HepG2 (cell line): Measurements from ENCODE around the gene PRPF38B. TPM values are rescaled to one million over a fixed set of nuclear protein-coding genes. Genes with fewer than 3 reads are reported as not detected.

Source experiments
- ATAC-seq: fragments of 200-7000 bp; cut with Tn5 transposase; 3 replicates; pipeline ENCODE4 v1.9.1; 2020; ENCODE audit warnings: mild to moderate bottlenecking, moderate library complexity
- BruUV-seq: library from RNA; stranded (reverse); fragments of 400-500 nt; replicated peaks from 2 replicates; lab custom pipeline; 2021; lab: Mats Ljungman, UMichigan
- CTCF ChIA-PET: fragments of 300-600 bp; formaldehyde crosslinking; extraction: SDS; loops from one replicate; lab custom pipeline; 2021; ENCODE audit warnings: low total read pairs, inconsistent platforms, low intra/inter-chr PET ratio; lab: Yijun Ruan, JAX
- POLR2A ChIA-PET: fragments of 350-600 bp; sonication (Branson Sonifier 250); formaldehyde crosslinking; loops from one replicate; lab custom pipeline; 2020; ENCODE audit warnings: antibody characterized with exemption, inconsistent platforms; lab: Yijun Ruan, JAX
- DNase-seq: peaks from one replicate; pipeline ENCODE4 v3.0.0-alpha.2; 2015; ENCODE audit warnings: low spot score
- FAIRE-seq: peaks from 3 replicates; lab custom pipeline; 2011; peaks lifted over from hg19 to GRCh38; lab: Jason Lieb, UNC
- H2AFZ ChIP-seq: one replicate; pipeline ENCODE4 v1.6.1; 2011; ENCODE audit warnings: low read length, inconsistent platforms
- H3K27ac ChIP-seq: fragments of 300-600 bp; 3 replicates; pipeline ENCODE4 v1.8.0; 2011; ENCODE audit warnings: mixed run types, mild to moderate bottlenecking, mixed read lengths, low read length, inconsistent platforms; ENCODE audit not compliant: insufficient read depth; ENCODE audit errors: extremely low read length
- H3K27me3 ChIP-seq, 2 experiments: fragments of 200-600 bp in 1 of 2; 2 replicates in 1 of 2; 3 replicates in 1 of 2; pipeline versions ENCODE4 v1.6.0 to v1.8.0; 2011; ENCODE audit warnings: low read length in 2 of 2, mild to moderate bottlenecking in 2 of 2, moderate library complexity in 2 of 2, inconsistent platforms in 1 of 2; ENCODE audit not compliant: insufficient read depth in 2 of 2, control insufficient read depth in 1 of 2
- H3K36me3 ChIP-seq, 2 experiments: fragments of 200-600 bp in 1 of 2; replicated peaks in 1 of 2; 2 replicates in 1 of 2; 3 replicates in 1 of 2; pipeline versions ENCODE4 v1.5.1 to v1.8.0; 2011; ENCODE audit warnings: low read length in 2 of 2, inconsistent platforms in 1 of 2; ENCODE audit not compliant: insufficient read depth in 2 of 2, control insufficient read depth in 1 of 2
- H3K4me1 ChIP-seq: 2 replicates; pipeline ENCODE4 v1.5.1; 2012; ENCODE audit warnings: low read length, inconsistent platforms; ENCODE audit not compliant: insufficient read depth
- H3K4me2 ChIP-seq: 2 replicates; pipeline ENCODE4 v1.6.0; 2011; ENCODE audit warnings: low read depth, low read length, inconsistent platforms
- H3K4me3 ChIP-seq, 3 experiments: fragments of 200-600 bp in 1 of 3; sonication (generic), shearing (Covaris generic) in 1 of 3; replicated peaks in 1 of 3; 2 replicates each; pipeline ENCODE4 v1.5.1; 2011 to 2016; ENCODE audit warnings: low read length in 3 of 3, inconsistent platforms in 2 of 3, low read depth in 2 of 3, mild to moderate bottlenecking in 2 of 3, control low read depth in 1 of 3, mixed read lengths in 1 of 3; ENCODE audit not compliant: insufficient read depth in 1 of 3
- H3K79me2 ChIP-seq: one replicate; pipeline ENCODE4 v1.6.1; 2011; ENCODE audit warnings: low read length, inconsistent platforms; ENCODE audit not compliant: insufficient read depth
- H3K9ac ChIP-seq: 2 replicates; pipeline ENCODE4 v1.6.0; 2011; ENCODE audit warnings: mild to moderate bottlenecking, low read depth, low read length, inconsistent platforms; ENCODE audit not compliant: insufficient read depth
- H3K9me3 ChIP-seq: 2 replicates; pipeline ENCODE4 v1.5.1; 2012; ENCODE audit warnings: mild to moderate bottlenecking, low read length
- H4K20me1 ChIP-seq: 2 replicates; pipeline ENCODE4 v1.6.0; 2011; ENCODE audit warnings: inconsistent platforms, mild to moderate bottlenecking, low read length, moderate library complexity; ENCODE audit not compliant: insufficient read depth
- HHEX ChIP-seq: IDR thresholded peaks from 2 replicates; pipeline ENCODE4 v1.6.1; 2016; ENCODE audit warnings: control low read depth
- NFE2 ChIP-seq: sonication (generic); formaldehyde crosslinking; IDR thresholded peaks from 2 replicates; pipeline ENCODE4 v1.4.0; 2020; ENCODE audit warnings: missing genetic modification reagents
- U2AF2 ChIP-seq: fragments of 200-400 bp; formaldehyde crosslinking; IDR thresholded peaks from 2 replicates; pipeline ENCODE4 v1.6.1; 2017; ENCODE audit warnings: low read depth, mild to moderate bottlenecking, low read length
- ZBTB20 ChIP-seq: sonication (generic); formaldehyde crosslinking; IDR thresholded peaks from 2 replicates; pipeline ENCODE4 v1.8.1; 2023; ENCODE audit warnings: missing genetic modification reagents, low read depth, mild to moderate bottlenecking, borderline replicate concordance
- ZFYVE20 ChIP-seq: sonication (generic); formaldehyde crosslinking; IDR thresholded peaks from 2 replicates; pipeline ENCODE4 v1.8.0; 2023; ENCODE audit warnings: low read depth, mild to moderate bottlenecking, moderate library complexity, missing genetic modification reagents, borderline replicate concordance
- ZNF224 ChIP-seq: sonication (generic); formaldehyde crosslinking; IDR thresholded peaks from 2 replicates; pipeline ENCODE4 v1.5.0; 2020; ENCODE audit warnings: mild to moderate bottlenecking, missing genetic modification reagents
- ZNF225 ChIP-seq: sonication (generic); formaldehyde crosslinking; IDR thresholded peaks from 2 replicates; pipeline ENCODE4 v1.4.0; 2020; ENCODE audit warnings: mild to moderate bottlenecking, missing genetic modification reagents
- ZNF550 ChIP-seq: sonication (generic); formaldehyde crosslinking; IDR thresholded peaks from 2 replicates; pipeline ENCODE4 v1.4.0; 2020; ENCODE audit warnings: mild to moderate bottlenecking, missing genetic modification reagents, borderline replicate concordance
- ZNF607 ChIP-seq: sonication (generic); formaldehyde crosslinking; IDR thresholded peaks from 2 replicates; pipeline ENCODE4 v1.5.1; 2020; ENCODE audit warnings: missing genetic modification reagents, mild to moderate bottlenecking, borderline replicate concordance
- ZNF615 ChIP-seq: sonication (generic); formaldehyde crosslinking; IDR thresholded peaks from 2 replicates; pipeline ENCODE4 v1.5.0; 2020; ENCODE audit warnings: mild to moderate bottlenecking, missing genetic modification reagents, borderline replicate concordance
- ZNF775 ChIP-seq: sonication (generic); formaldehyde crosslinking; IDR thresholded peaks from 2 replicates; pipeline ENCODE4 v1.4.0; 2020; ENCODE audit warnings: missing genetic modification reagents, mild to moderate bottlenecking, moderate library complexity, borderline replicate concordance
- ZNF792 ChIP-seq: IDR thresholded peaks from 2 replicates; pipeline ENCODE4 v1.6.1; 2016
- ZSCAN21 ChIP-seq: sonication (generic); formaldehyde crosslinking; IDR thresholded peaks from 2 replicates; pipeline ENCODE4 v1.8.0; 2022; ENCODE audit warnings: mild to moderate bottlenecking, missing genetic modification reagents, moderate library complexity, borderline replicate concordance
- in situ Hi-C: cut with HindIII; loops from 2 replicates; pipeline ENCODE4 v1.10.0; 2017; ENCODE audit warnings: low pct_unique_long_range_greater_than_20kb; ENCODE audit not compliant: extremely low pct_ligation_motif_present
- intact Hi-C: fragments of 100-400 bp; cut with micrococcal nuclease; formaldehyde crosslinking; loops from one replicate; pipeline ENCODE4 v1.10.0; 2022; ENCODE audit not compliant: unreplicated experiment
- polyA plus RNA-seq, 8 experiments: library from polyadenylated mRNA; depleted of rRNA in 3 of 8; stranded (reverse) in 7 of 8; unstranded in 1 of 8; fragments of >200 nt; fragmentation: Illumina TruSeq in 4 of 8; extraction: Trizol in 4 of 8; gene quantifications; 2 replicates each; pipeline versions ENCODE4 v1.2.1 to v1.2.3, GENCODE V29; 2011 to 2016; ENCODE audit warnings: low read depth in 4 of 8, missing spikeins in 1 of 8, mixed read lengths in 1 of 8; ENCODE audit not compliant: insufficient read depth in 1 of 8
- total RNA-seq, 5 experiments: library from RNA; depleted of rRNA; stranded (reverse); fragments of >200 nt; fragmentation: Illumina TruSeq; extraction: Trizol; gene quantifications; 2 replicates each; pipeline ENCODE4 v1.2.3, GENCODE V29; 2016; ENCODE audit warnings: low read depth in 1 of 5
- TF ChIP-seq, protein P1 (sequence below): sonication (generic); formaldehyde crosslinking; IDR thresholded peaks from 2 replicates; pipeline ENCODE4 v1.4.0; 2020; ENCODE audit warnings: low read depth, mild to moderate bottlenecking, missing genetic modification reagents

PRPF38B gene
- total and polyA plus RNA-seq, 2 of the 13 experiments (the other 11 are each of a cell fraction or from before 2014, with no cell fraction given), result 25.7 to 29.7 TPM

DNA sequence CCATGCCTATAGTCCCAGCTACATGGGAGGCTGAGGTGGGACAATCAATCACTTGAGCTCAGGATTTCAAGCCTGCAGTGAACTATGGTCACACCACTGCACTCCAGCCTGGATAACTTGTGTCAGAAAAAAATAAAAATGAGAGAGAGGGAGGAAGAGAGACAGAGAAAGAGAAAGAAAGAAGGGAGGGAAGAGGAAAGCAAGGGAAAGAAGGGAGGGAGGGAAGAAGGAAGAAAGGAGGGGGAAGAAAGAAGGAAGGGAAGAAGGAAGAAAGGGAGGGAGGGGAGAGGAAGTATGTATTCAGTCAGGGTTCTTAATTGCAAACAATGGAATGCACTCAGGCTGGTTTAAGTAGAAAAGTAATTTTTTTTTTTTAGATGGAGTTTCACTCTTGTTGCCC is 23.3 kb upstream of the PRPF38B start:
- no peak for ATAC-seq
- H3K79me2 ChIP-seq, result no peaks in the 10 kb centered on the region
- no peak overlapping the region for H3K9ac ChIP-seq
- H2AFZ ChIP-seq, result no peak overlapping the region
- no peaks in the 10 kb centered on the region for H3K27me3 ChIP-seq
- no peaks in the 10 kb centered on the region for H3K4me1 ChIP-seq
- TF ChIP-seq ZNF775 (CRISPR knock-in tag), result no peak
- TF ChIP-seq ZNF224 (CRISPR knock-in tag), result no peak
- TF ChIP-seq ZNF225 (CRISPR knock-in tag), result no peak
- TF ChIP-seq HHEX (CRISPR knock-in tag), result no peak
- no peak for TF ChIP-seq ZBTB20 (CRISPR knock-in tag)
- TF ChIP-seq U2AF2, result no peak
- TF ChIP-seq ZNF550 (CRISPR knock-in tag), result no peak
- TF ChIP-seq ZNF615, result no peak
- no peak for TF ChIP-seq NFE2 (CRISPR knock-in tag)
- no peak for TF ChIP-seq ZNF607
- no peak for TF ChIP-seq ZNF792 (CRISPR knock-in tag)
- no peak for TF ChIP-seq ZSCAN21 (CRISPR knock-in tag)
- TF ChIP-seq, protein P1, sequence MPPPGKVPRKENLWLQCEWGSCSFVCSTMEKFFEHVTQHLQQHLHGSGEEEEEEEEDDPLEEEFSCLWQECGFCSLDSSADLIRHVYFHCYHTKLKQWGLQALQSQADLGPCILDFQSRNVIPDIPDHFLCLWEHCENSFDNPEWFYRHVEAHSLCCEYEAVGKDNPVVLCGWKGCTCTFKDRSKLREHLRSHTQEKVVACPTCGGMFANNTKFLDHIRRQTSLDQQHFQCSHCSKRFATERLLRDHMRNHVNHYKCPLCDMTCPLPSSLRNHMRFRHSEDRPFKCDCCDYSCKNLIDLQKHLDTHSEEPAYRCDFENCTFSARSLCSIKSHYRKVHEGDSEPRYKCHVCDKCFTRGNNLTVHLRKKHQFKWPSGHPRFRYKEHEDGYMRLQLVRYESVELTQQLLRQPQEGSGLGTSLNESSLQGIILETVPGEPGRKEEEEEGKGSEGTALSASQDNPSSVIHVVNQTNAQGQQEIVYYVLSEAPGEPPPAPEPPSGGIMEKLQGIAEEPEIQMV, result no peak
- TF ChIP-seq ZFYVE20, result no peak
- no peaks in the 10 kb centered on the region for H4K20me1 ChIP-seq
- H3K27ac ChIP-seq, result no peak overlapping the region
- no peak overlapping the region for H3K4me3 ChIP-seq
- in situ Hi-C loops (no loop called here), intact Hi-C loops (no loop called here)
- no peak overlapping the region for H3K4me2 ChIP-seq
- DNase-seq, result no peak
- POLR2A ChIA-PET, result no interaction called here
- H3K9me3 ChIP-seq, result no peaks in the 10 kb centered on the region
- H3K36me3 ChIP-seq, result no peaks in the 10 kb centered on the region
- FAIRE-seq, result no peak
- no TSS peak for BruUV-seq
- CTCF ChIA-PET, result no interaction called here
